Testis (tissue), 3 donors: ENCODE results near the gene TBX21. TPM values are rescaled to one million over a fixed set of nuclear protein-coding genes. Genes with fewer than 3 reads are reported as not detected.

Experiments used
- DNase-seq: peaks from one replicate; pipeline ENCODE4 v3.0.0-alpha.2; 2019
- H3K27ac ChIP-seq, 2 donors: fragments of 200-600 bp; sonication (generic); one replicate each; pipeline ENCODE4 v1.5.1; 2019
- H3K27me3 ChIP-seq: fragments of 200-600 bp; sonication (generic); one replicate; pipeline ENCODE4 v1.5.1; 2019
- H3K36me3 ChIP-seq: fragments of 200-600 bp; sonication (generic); one replicate; pipeline ENCODE4 v1.5.1; 2017; ENCODE audit warnings: low read depth; ENCODE audit errors: missing control alignments
- H3K4me1 ChIP-seq: fragments of 200-600 bp; sonication (generic); one replicate; pipeline ENCODE4 v1.5.1; 2019
- H3K4me3 ChIP-seq, 2 donors: fragments of 200-600 bp; sonication (generic); one replicate each; pipeline ENCODE4 v1.5.1; 2017 to 2019
- H3K9me3 ChIP-seq: fragments of 200-600 bp; sonication (generic); one replicate; pipeline ENCODE4 v1.5.1; 2017
- POLR2A ChIP-seq: fragments of 450-650 bp; IDR thresholded peaks from one replicate; pipeline ENCODE4 v1.6.1; 2017; ENCODE audit warnings: antibody characterized with exemption, mild to moderate bottlenecking, moderate library complexity
- WGBS, 2 donors: methylation state at CpG; one replicate each; pipeline ENCODE4 v1.1.5; 2018; 5-methylcytosine and 5-hydroxymethylcytosine counted together
- intact Hi-C: fragments of 100-400 bp; cut with DNase I; formaldehyde crosslinking; loops from one replicate; pipeline ENCODE4 v1.15.1; 2023; ENCODE audit warnings: low total_unique reads
- polyA plus RNA-seq: library from polyadenylated mRNA; stranded (reverse); fragments of 350-450 nt; fragmentation: Illumina TruSeq; extraction: RNeasy Lipid Tissue Mini Kit (QIAGEN cat#74804); gene quantifications from one replicate; pipeline ENCODE4 v1.2.3, GENCODE V29; 2014; ENCODE audit warnings: low read depth, low replicate concordance; ENCODE audit not compliant: insufficient read depth
- total RNA-seq, 2 donors: library from RNA; depleted of rRNA; stranded (reverse); fragments of >200 nt; gene quantifications; one replicate each; pipeline ENCODE4 v1.2.3, GENCODE V29; 2016
- TF ChIP-seq, protein P1 (sequence below), 3 experiments: fragments of 450-650 bp in 2 of 3; fragments of 200-600 bp in 1 of 3; sonication (generic) in 1 of 3; IDR thresholded peaks; one replicate each; pipeline ENCODE4 v1.5.1; 2016 to 2019; ENCODE audit warnings: antibody characterized with exemption in 3 of 3, mild to moderate bottlenecking in 2 of 3, moderate library complexity in 1 of 3

The TBX21 gene
- total and polyA plus RNA-seq, 3 donors from 2014 or later, result 1.1 to 2.2 (median 1.8) TPM

DNA sequence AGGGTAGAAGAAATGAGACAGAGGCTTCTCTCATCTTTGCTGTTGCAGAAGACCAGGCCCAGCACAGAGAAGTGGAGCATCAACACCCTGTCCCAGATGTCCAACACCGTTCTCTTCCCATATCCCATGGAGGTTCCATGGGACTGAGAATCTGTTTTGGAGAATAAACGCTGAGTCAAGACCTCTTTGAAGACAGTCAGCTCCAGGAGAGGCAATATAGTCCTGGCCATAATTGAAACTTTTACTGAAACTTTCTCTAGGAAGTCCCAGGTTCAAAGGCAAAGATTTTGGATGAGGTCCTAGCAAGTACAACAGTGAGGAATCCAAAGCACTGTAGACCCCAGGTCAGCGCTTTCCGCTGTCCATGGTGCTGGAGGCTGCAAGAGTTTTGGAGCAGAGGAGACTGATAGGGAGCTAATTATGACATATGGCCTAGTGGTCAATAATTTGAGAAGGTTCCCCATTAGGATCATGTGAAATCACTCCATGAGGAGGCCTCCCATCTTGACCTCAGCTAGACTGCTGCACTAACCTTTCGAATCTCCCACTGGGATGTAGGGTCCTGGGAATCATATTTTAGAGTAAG, 52.6 kb downstream of the TBX21 start:
- H3K4me1 ChIP-seq, result no peaks in the 10 kb centered on the region
- DNase-seq, result no peak
- WGBS, 2 donors, result 54 to 57% methylated on average over 5 of the region's 5 CpGs
- intact Hi-C loops, result no loop called here
- H3K36me3 ChIP-seq, result no peaks in the 10 kb centered on the region
- no peak overlapping the region for H3K4me3 ChIP-seq
- no peak for TF ChIP-seq POLR2A
- TF ChIP-seq, protein P1, sequence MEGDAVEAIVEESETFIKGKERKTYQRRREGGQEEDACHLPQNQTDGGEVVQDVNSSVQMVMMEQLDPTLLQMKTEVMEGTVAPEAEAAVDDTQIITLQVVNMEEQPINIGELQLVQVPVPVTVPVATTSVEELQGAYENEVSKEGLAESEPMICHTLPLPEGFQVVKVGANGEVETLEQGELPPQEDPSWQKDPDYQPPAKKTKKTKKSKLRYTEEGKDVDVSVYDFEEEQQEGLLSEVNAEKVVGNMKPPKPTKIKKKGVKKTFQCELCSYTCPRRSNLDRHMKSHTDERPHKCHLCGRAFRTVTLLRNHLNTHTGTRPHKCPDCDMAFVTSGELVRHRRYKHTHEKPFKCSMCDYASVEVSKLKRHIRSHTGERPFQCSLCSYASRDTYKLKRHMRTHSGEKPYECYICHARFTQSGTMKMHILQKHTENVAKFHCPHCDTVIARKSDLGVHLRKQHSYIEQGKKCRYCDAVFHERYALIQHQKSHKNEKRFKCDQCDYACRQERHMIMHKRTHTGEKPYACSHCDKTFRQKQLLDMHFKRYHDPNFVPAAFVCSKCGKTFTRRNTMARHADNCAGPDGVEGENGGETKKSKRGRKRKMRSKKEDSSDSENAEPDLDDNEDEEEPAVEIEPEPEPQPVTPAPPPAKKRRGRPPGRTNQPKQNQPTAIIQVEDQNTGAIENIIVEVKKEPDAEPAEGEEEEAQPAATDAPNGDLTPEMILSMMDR (IDR thresholded peaks at IDR 0.05), result no peak
- H3K27ac ChIP-seq, result no peak overlapping the region
- no peaks in the 10 kb centered on the region for H3K27me3 ChIP-seq
- H3K9me3 ChIP-seq, result no peaks in the 10 kb centered on the region

GRCh38 chr17:47789611-47790561, 56.9 kb downstream of the TBX21 start:
- DNase-seq, result peak; percentile 66
- H3K4me1 ChIP-seq, result no peaks in the 10 kb centered on the region
- intact Hi-C loops, result no loop called here
- H3K27me3 ChIP-seq, result no peaks in the 10 kb centered on the region
- 1 to 3% methylated on average over 21 to 55 of the region's 70 CpGs for WGBS, 2 donors
- no peak overlapping the region for H3K27ac ChIP-seq
- no peaks in the 10 kb centered on the region for H3K36me3 ChIP-seq
- H3K9me3 ChIP-seq, result no peaks in the 10 kb centered on the region
- TF ChIP-seq, protein P1 (IDR thresholded peaks at IDR 0.05), result peak in 2 of 3 experiments; percentile 21 to 38
- no peak for TF ChIP-seq POLR2A
- H3K4me3 ChIP-seq, result peak overlapping the region; percentile 43 to 48

DNA sequence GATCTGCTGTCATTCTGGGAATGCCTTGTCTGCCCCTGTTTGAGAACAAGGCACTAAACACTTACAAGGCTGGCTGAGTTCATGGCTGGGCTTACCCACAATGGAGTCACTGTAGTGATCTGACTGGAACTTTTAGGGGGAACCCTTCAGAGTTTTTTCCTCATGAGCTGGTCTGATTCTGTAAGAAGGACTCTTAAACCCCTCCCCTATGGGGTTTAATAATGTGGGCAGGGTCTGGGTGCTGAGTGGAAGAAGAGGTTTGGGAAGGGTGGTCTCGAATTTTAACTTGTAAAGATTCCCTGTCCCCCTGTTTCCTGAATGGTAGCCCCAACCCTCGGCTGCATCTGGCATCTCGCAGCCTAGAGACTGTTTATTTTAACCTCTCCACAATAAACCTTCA, 58.0 kb downstream of the TBX21 start:
- TF ChIP-seq POLR2A, result no peak
- TF ChIP-seq, protein P1 (IDR thresholded peaks at IDR 0.05), result no peak
- H3K27me3 ChIP-seq, result no peaks in the 10 kb centered on the region
- H3K9me3 ChIP-seq, result no peaks in the 10 kb centered on the region
- WGBS, 2 donors, result 40 to 42% methylated on average over 3 of the region's 3 CpGs
- DNase-seq, result no peak
- H3K27ac ChIP-seq, result no peak overlapping the region
- no peaks in the 10 kb centered on the region for H3K36me3 ChIP-seq
- no peak overlapping the region for H3K4me3 ChIP-seq
- intact Hi-C loops, result no loop called here
- H3K4me1 ChIP-seq, result no peaks in the 10 kb centered on the region

DNA sequence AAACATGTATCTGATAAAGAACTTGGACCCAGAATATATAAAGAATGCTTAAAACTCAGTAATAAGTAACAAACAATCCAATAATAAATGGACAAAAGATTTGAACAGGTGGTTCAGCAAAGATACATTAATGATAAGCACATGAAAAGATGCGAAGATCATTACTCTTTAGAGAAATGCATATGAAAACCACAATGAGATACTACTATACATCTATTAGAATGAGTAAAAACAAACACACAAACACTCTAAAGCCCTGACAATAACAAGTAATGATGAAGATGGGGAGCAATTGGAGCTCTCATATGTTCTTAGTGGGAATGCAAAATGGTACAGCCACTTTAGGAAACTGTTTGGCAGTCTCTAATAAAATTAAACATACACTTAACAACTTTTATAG, 59.4 kb downstream of the TBX21 start:
- H3K4me1 ChIP-seq, result no peaks in the 10 kb centered on the region
- no peak overlapping the region for H3K27ac ChIP-seq
- no peak overlapping the region for H3K4me3 ChIP-seq
- no peaks in the 10 kb centered on the region for H3K9me3 ChIP-seq
- TF ChIP-seq, protein P1 (IDR thresholded peaks at IDR 0.05), result no peak
- TF ChIP-seq POLR2A, result no peak
- no peak for DNase-seq
- H3K36me3 ChIP-seq, result no peaks in the 10 kb centered on the region
- intact Hi-C loops, result no loop called here
- 83 to 90% methylated on average over 1 of the region's 1 CpG for WGBS, 2 donors
- no peaks in the 10 kb centered on the region for H3K27me3 ChIP-seq
